ENCODE measurements around the gene LYST.

Gene LYST

GRCh38 chr1:235883261-235883927 is 16.7 kb upstream of the LYST start:
- peak; percentile 67 for DNase-seq

GRCh38 chr1:235882816-235883215 is 16.1 kb upstream of the LYST start:
- DNase-seq, result no peak

- DNase-seq, result no peak
Measured at GRCh38 chr1:235881930-235882700, 15.4 kb upstream of the LYST start.

- DNase-seq, result no peak
Measured at GRCh38 chr1:235878082-235878811, 11.5 kb upstream of the LYST start.

- DNase-seq, result no peak
Measured at GRCh38 chr1:235876402-235876841, 9.7 kb upstream of the LYST start.

GRCh38 chr1:235875036-235875597 is 8.4 kb upstream of the LYST start:
- no peak for DNase-seq

GRCh38 chr1:235874261-235874660 is 7.6 kb upstream of the LYST start:
- DNase-seq, result no peak

- no peak for DNase-seq
Measured at GRCh38 chr1:235873571-235873970, 6.9 kb upstream of the LYST start.

- DNase-seq, result no peak
Measured at GRCh38 chr1:235873045-235873444, 6.3 kb upstream of the LYST start.

GRCh38 chr1:235872270-235872669 is 5.6 kb upstream of the LYST start:
- no peak for DNase-seq

GRCh38 chr1:235867903-235868469 is 1.3 kb upstream of the LYST start:
- DNase-seq, result no peak

- peak; percentile 98 for DNase-seq
Measured at GRCh38 chr1:235866913-235867845, 473 bp upstream of the LYST start.

- DNase-seq, result no peak
Measured at GRCh38 chr1:235865565-235866204, 1.0 kb downstream of the LYST start.

- DNase-seq, result no peak
Measured at GRCh38 chr1:235864931-235865525, 1.7 kb downstream of the LYST start.

GRCh38 chr1:235864469-235864868 is 2.2 kb downstream of the LYST start:
- DNase-seq, result no peak

GRCh38 chr1:235863699-235864093 is 3.0 kb downstream of the LYST start:
- no peak for DNase-seq

GRCh38 chr1:235861857-235862256 is 4.8 kb downstream of the LYST start:
- no peak for DNase-seq

- DNase-seq, result no peak
Measured at GRCh38 chr1:235860829-235861228, 5.9 kb downstream of the LYST start.

- no peak for DNase-seq
Measured at GRCh38 chr1:235859789-235860188, 6.9 kb downstream of the LYST start.

- no peak for DNase-seq
Measured at GRCh38 chr1:235858766-235859165, 7.9 kb downstream of the LYST start.

- DNase-seq, result no peak
Measured at GRCh38 chr1:235857756-235858155, 8.9 kb downstream of the LYST start.

All from left hindlimb (tissue), 1 donor.